ENCODE measurements around the gene CYFIP1.

The CYFIP1 gene

DNA sequence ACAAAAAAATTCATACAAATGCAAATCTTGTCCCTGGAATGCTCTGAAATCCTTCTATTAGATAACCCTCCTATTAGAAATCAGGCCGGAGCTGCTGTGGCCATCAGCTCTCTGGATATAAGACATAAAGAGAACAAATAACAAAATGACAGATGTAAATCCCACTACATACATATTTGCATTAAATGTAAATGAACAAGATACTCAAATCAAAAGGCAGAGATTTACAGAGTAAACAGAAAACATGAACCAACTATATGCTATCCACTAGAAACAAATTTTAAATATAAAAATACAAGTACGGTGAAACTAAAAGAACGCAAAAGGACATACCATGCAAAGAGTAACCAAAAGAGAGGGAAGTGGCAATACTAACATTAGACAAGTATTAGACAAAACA, 10.7 kb downstream of the CYFIP1 start:
- no peaks in the 10 kb centered on the region for H3K9me3 ChIP-seq (ENCODE audit: control insufficient read depth, low read length)
- no peak overlapping the region for H3K4me3 ChIP-seq (ENCODE audit: insufficient read depth, low read depth, low read length, poor library complexity, severe bottlenecking)
- H3K4me1 ChIP-seq (ENCODE audit: control insufficient read depth, insufficient read depth, low read length, poor library complexity, severe bottlenecking), result no peaks in the 10 kb centered on the region
- no peak overlapping the region for H3K27ac ChIP-seq (ENCODE audit: insufficient read depth, low read length, poor library complexity, severe bottlenecking)
- no peaks in the 10 kb centered on the region for H3K27me3 ChIP-seq (replicated peaks; ENCODE audit: control insufficient read depth, insufficient read depth, low read length, poor library complexity, severe bottlenecking)
- no peaks in the 10 kb centered on the region for H3K36me3 ChIP-seq (ENCODE audit: control insufficient read depth, insufficient read depth, low read length)
- no peak for DNase-seq

DNA sequence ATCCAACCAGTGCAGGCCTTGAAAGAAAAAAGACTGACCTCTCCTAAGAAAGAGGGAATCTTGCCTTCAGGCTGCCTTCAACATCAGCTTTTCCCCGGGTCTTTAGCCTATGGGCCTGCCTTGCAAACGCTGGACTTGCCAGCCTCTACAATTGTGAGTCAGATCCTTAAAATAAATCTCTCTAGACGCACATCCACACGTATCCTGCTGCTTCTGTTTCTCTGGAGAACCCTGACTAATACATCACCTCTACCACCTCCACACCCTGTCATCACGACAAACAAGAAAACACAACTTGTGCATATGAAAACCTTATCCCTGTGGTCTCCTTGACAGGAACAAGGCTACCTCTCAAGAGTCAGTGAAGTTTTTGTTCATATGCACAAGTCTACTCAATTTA, 11.8 kb downstream of the CYFIP1 start:
- H3K4me3 ChIP-seq (ENCODE audit: insufficient read depth, low read depth, low read length, poor library complexity, severe bottlenecking), result no peak overlapping the region
- H3K9me3 ChIP-seq (ENCODE audit: control insufficient read depth, low read length), result no peaks in the 10 kb centered on the region
- no peaks in the 10 kb centered on the region for H3K36me3 ChIP-seq (ENCODE audit: control insufficient read depth, insufficient read depth, low read length)
- no peak for DNase-seq
- H3K4me1 ChIP-seq (ENCODE audit: control insufficient read depth, insufficient read depth, low read length, poor library complexity, severe bottlenecking), result no peaks in the 10 kb centered on the region
- H3K27me3 ChIP-seq (replicated peaks; ENCODE audit: control insufficient read depth, insufficient read depth, low read length, poor library complexity, severe bottlenecking), result no peaks in the 10 kb centered on the region
- no peak overlapping the region for H3K27ac ChIP-seq (ENCODE audit: insufficient read depth, low read length, poor library complexity, severe bottlenecking)

- Histone ChIP-seq H3K36me3 (ENCODE audit: control insufficient read depth, insufficient read depth, low read length) (no peaks in the 10 kb centered on the region), H3K27ac (ENCODE audit: insufficient read depth, low read length, poor library complexity, severe bottlenecking) (no peak overlapping the region), H3K9me3 (ENCODE audit: control insufficient read depth, low read length) (no peaks in the 10 kb centered on the region), H3K27me3 (replicated peaks; ENCODE audit: control insufficient read depth, insufficient read depth, low read length, poor library complexity, severe bottlenecking) (no peaks in the 10 kb centered on the region), H3K4me1 (ENCODE audit: control insufficient read depth, insufficient read depth, low read length, poor library complexity, severe bottlenecking) (no peaks in the 10 kb centered on the region), H3K4me3 (ENCODE audit: insufficient read depth, low read depth, low read length, poor library complexity, severe bottlenecking) (no peak overlapping the region)
- DNase-seq, result no peak
Measured at GRCh38 chr15:22967084-22967770, 12.9 kb downstream of the CYFIP1 start.

DNA sequence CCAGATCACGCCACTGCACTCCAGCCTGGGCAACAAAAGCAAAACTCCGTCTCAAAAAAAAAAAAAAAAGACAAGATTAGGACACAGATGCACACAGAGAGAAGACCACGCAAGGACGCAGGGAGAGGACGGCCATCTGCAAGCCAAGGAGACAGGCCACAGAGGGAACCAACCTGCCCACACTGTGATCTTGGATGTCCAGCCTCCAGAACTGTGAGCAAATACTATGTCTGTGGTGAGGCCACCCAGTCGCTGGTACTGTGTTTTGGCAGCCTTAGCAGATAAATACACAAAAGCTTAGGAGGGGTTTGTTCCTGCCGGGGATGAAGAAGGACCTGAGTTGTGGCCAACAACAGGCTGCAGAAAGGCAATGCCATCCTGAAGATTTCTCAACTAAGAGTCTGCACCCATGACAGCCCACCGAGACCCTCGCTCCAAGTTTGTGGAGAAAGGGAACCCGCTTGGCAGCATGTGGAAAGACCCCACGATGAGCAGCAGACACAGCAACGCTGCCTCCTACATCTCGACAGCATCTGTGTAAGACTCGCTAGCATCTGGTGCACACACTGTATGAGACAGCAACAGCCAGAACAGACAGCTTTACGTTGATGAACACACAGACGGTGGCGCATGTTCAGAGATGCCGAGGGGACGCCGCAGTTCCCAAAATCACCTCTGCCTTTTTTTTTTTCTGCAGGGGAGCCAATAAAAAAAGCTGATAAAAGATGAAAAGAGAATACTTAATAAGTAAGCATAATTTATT, 13.7 kb downstream of the CYFIP1 start:
- Histone ChIP-seq H3K4me1 (ENCODE audit: control insufficient read depth, insufficient read depth, low read length, poor library complexity, severe bottlenecking) (no peaks in the 10 kb centered on the region), H3K9me3 (ENCODE audit: control insufficient read depth, low read length) (no peaks in the 10 kb centered on the region), H3K27me3 (replicated peaks; ENCODE audit: control insufficient read depth, insufficient read depth, low read length, poor library complexity, severe bottlenecking) (no peaks in the 10 kb centered on the region), H3K27ac (ENCODE audit: insufficient read depth, low read length, poor library complexity, severe bottlenecking) (no peak overlapping the region), H3K4me3 (ENCODE audit: insufficient read depth, low read depth, low read length, poor library complexity, severe bottlenecking) (no peak overlapping the region), H3K36me3 (ENCODE audit: control insufficient read depth, insufficient read depth, low read length) (no peaks in the 10 kb centered on the region)
- DNase-seq, result no peak

DNA sequence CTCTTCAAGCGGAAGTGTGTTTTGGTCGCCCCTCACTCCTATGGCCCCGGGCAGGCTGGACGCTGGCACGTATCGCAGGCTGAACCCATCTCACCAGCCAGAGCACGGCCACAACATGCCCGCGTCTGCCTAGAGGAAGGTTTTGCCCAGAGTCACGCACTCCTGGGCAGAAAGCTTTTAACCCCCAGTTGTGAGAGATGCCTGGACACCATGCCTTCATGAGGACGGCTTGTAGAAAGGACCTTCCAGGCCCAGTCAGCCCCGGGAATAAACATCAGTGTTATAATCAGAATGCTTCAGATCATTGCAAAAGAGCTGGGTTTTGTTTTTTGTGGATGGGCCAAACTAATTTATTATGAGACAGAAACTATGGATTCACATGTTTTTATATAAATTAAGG, 16.5 kb downstream of the CYFIP1 start:
- Histone ChIP-seq H3K4me3 (ENCODE audit: insufficient read depth, low read depth, low read length, poor library complexity, severe bottlenecking) (no peak overlapping the region), H3K36me3 (ENCODE audit: control insufficient read depth, insufficient read depth, low read length) (no peaks in the 10 kb centered on the region), H3K27me3 (replicated peaks; ENCODE audit: control insufficient read depth, insufficient read depth, low read length, poor library complexity, severe bottlenecking) (no peaks in the 10 kb centered on the region), H3K9me3 (ENCODE audit: control insufficient read depth, low read length) (no peaks in the 10 kb centered on the region), H3K27ac (ENCODE audit: insufficient read depth, low read length, poor library complexity, severe bottlenecking) (no peak overlapping the region), H3K4me1 (ENCODE audit: control insufficient read depth, insufficient read depth, low read length, poor library complexity, severe bottlenecking) (no peaks in the 10 kb centered on the region)
- DNase-seq, result no peak

- Histone ChIP-seq H3K4me1 (ENCODE audit: control insufficient read depth, insufficient read depth, low read length, poor library complexity, severe bottlenecking) (no peaks in the 10 kb centered on the region), H3K36me3 (ENCODE audit: control insufficient read depth, insufficient read depth, low read length) (no peaks in the 10 kb centered on the region), H3K4me3 (ENCODE audit: insufficient read depth, low read depth, low read length, poor library complexity, severe bottlenecking) (no peak overlapping the region), H3K27me3 (replicated peaks; ENCODE audit: control insufficient read depth, insufficient read depth, low read length, poor library complexity, severe bottlenecking) (no peaks in the 10 kb centered on the region), H3K27ac (ENCODE audit: insufficient read depth, low read length, poor library complexity, severe bottlenecking) (no peak overlapping the region), H3K9me3 (ENCODE audit: control insufficient read depth, low read length) (no peaks in the 10 kb centered on the region)
- no peak for DNase-seq
Measured at GRCh38 chr15:22962611-22963010, 17.6 kb downstream of the CYFIP1 start.

DNA sequence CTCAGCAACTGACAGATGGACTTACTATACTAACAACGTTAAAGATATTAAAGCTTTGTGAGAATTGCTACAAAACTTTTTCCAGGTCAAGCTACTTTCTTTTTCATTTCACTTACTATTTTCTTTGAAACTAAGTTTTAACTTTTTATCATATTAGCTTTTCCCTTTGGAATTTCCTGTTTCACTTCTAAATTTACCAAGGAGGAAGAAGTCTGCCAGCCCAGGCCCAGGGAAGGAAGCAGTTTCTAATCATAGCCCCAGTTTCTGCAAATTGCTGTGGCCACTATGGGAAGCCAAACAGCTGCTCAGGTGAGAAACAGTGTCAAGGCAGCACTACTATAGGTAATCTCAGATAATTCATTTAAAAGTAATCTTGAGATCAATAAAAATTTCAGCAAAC, 18.4 kb downstream of the CYFIP1 start:
- Histone ChIP-seq H3K4me3 (ENCODE audit: insufficient read depth, low read depth, low read length, poor library complexity, severe bottlenecking) (no peak overlapping the region), H3K27me3 (replicated peaks; ENCODE audit: control insufficient read depth, insufficient read depth, low read length, poor library complexity, severe bottlenecking) (no peaks in the 10 kb centered on the region), H3K9me3 (ENCODE audit: control insufficient read depth, low read length) (no peaks in the 10 kb centered on the region), H3K36me3 (ENCODE audit: control insufficient read depth, insufficient read depth, low read length) (no peaks in the 10 kb centered on the region), H3K4me1 (ENCODE audit: control insufficient read depth, insufficient read depth, low read length, poor library complexity, severe bottlenecking) (no peaks in the 10 kb centered on the region), H3K27ac (ENCODE audit: insufficient read depth, low read length, poor library complexity, severe bottlenecking) (no peak overlapping the region)
- DNase-seq, result no peak

GRCh38 chr15:22960556-22960955, 19.6 kb downstream of the CYFIP1 start:
- Histone ChIP-seq H3K36me3 (ENCODE audit: control insufficient read depth, insufficient read depth, low read length) (no peaks in the 10 kb centered on the region), H3K9me3 (ENCODE audit: control insufficient read depth, low read length) (no peaks in the 10 kb centered on the region), H3K4me1 (ENCODE audit: control insufficient read depth, insufficient read depth, low read length, poor library complexity, severe bottlenecking) (no peaks in the 10 kb centered on the region), H3K27me3 (replicated peaks; ENCODE audit: control insufficient read depth, insufficient read depth, low read length, poor library complexity, severe bottlenecking) (no peaks in the 10 kb centered on the region), H3K4me3 (ENCODE audit: insufficient read depth, low read depth, low read length, poor library complexity, severe bottlenecking) (no peak overlapping the region), H3K27ac (ENCODE audit: insufficient read depth, low read length, poor library complexity, severe bottlenecking) (no peak overlapping the region)
- DNase-seq, result no peak

- Histone ChIP-seq H3K4me3 (ENCODE audit: insufficient read depth, low read depth, low read length, poor library complexity, severe bottlenecking) (no peak overlapping the region), H3K36me3 (ENCODE audit: control insufficient read depth, insufficient read depth, low read length) (no peaks in the 10 kb centered on the region), H3K27me3 (replicated peaks; ENCODE audit: control insufficient read depth, insufficient read depth, low read length, poor library complexity, severe bottlenecking) (no peaks in the 10 kb centered on the region), H3K27ac (ENCODE audit: insufficient read depth, low read length, poor library complexity, severe bottlenecking) (no peak overlapping the region), H3K9me3 (ENCODE audit: control insufficient read depth, low read length) (no peaks in the 10 kb centered on the region), H3K4me1 (ENCODE audit: control insufficient read depth, insufficient read depth, low read length, poor library complexity, severe bottlenecking) (no peaks in the 10 kb centered on the region)
- no peak for DNase-seq
Measured at GRCh38 chr15:22960126-22960525, 20.0 kb downstream of the CYFIP1 start.

DNA sequence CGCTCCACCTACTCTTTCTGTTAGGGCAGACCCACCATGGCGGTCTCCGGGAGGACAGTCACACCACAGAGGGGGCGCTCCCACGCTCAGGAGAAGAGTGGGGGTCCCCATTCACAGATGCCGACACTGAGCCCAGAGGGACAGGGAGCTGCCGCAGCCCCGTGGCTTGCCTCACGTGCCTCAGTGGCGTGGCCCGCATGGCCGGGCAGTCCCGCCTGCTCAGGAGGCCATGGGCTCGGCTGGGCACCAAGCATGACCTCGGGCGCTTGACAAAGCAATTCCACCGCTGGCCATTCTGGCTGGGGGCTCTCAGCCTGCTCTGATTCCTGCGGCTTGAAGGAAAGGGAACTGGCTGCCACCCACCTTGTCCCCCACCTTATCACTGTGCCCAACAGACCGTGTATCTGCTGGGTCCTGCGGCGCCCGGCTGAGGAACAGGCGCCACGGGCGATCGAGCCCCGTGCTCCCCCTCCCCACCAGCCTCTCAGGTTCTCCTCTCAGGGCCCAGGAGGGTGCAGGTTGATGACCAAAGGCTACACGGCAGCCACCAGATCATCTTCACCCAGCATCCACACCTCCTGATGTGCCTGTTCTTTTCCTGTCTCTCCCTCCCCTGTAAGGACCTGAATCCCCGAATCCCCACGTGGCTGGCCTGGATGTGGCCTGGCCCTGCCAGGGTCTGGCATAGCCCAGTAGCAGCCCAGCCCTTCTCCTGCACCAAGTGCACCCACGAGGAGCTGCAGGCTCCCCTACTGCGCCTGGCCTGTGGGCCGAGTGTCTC, 20.7 kb downstream of the CYFIP1 start:
- Histone ChIP-seq H3K4me1 (ENCODE audit: control insufficient read depth, insufficient read depth, low read length, poor library complexity, severe bottlenecking) (no peaks in the 10 kb centered on the region), H3K27ac (ENCODE audit: insufficient read depth, low read length, poor library complexity, severe bottlenecking) (no peak overlapping the region), H3K4me3 (ENCODE audit: insufficient read depth, low read depth, low read length, poor library complexity, severe bottlenecking) (no peak overlapping the region), H3K9me3 (ENCODE audit: control insufficient read depth, low read length) (no peaks in the 10 kb centered on the region), H3K27me3 (replicated peaks; ENCODE audit: control insufficient read depth, insufficient read depth, low read length, poor library complexity, severe bottlenecking) (no peaks in the 10 kb centered on the region), H3K36me3 (ENCODE audit: control insufficient read depth, insufficient read depth, low read length) (no peaks in the 10 kb centered on the region)
- no peak for DNase-seq
